ENCODE results near the gene C9orf152. TPM values are rescaled to one million over a fixed set of nuclear protein-coding genes. Genes with fewer than 3 reads are reported as not detected.

Gene C9orf152
- total RNA-seq, 1 donor from 2014 or later = not detected

- peaks cover 8% of the 10 kb centered on the region for H3K27me3 Mint-ChIP-seq (ENCODE audit: unreplicated experiment)
- H3K36me3 Mint-ChIP-seq (ENCODE audit: unreplicated experiment) = no peaks in the 10 kb centered on the region
- no peak overlapping the region for H3K4me3 Mint-ChIP-seq (ENCODE audit: unreplicated experiment)
- H3K4me1 Mint-ChIP-seq (ENCODE audit: low read depth, unreplicated experiment) = peaks cover 4% of the 10 kb centered on the region
- H3K27ac Mint-ChIP-seq (ENCODE audit: unreplicated experiment) = no peak overlapping the region
- DNase-seq = no peak
- H3K9me3 Mint-ChIP-seq (ENCODE audit: unreplicated experiment) = peaks cover 4% of the 10 kb centered on the region
- no peak for TF ChIP-seq CTCF (IDR thresholded peaks at IDR 0.05; ENCODE audit: partially characterized antibody, unreplicated experiment)
Measured at GRCh38 chr9:110178281-110178680, 29.7 kb downstream of the C9orf152 start.

DNA sequence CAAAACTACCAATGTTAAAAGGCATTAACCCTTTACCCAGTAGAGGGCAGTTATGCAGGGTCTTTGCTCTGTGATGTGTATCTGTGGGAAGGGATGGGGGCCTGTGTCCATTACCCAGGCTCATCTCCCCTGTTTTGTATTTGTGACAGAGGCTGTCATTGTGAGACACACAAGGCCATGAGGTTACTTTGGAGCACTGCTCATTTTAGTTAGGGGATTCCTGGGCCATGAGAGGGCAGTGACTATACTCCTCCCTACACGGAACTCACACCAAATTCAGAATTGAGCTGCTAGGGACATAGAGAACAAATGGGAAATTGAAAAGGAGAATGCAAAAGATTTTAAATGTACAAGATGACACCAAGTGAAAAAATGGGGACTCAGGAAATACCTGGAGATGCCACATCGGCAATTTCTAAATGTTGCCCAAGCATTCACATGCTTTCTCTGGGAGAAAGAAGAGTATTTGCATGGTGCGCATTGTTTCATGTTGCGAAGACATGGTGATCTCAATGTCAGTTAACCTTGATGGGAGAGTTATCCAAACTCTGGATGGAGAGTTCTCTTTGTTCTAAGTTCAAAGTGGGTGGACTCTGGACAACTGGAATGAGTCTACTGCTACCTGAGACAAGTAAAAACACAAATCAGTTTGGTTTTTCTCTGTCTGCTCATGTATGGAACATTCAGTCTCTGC lies 32.5 kb downstream of the C9orf152 start:
- Mint-ChIP-seq H3K27me3 (ENCODE audit: unreplicated experiment) (peaks cover 6% of the 10 kb centered on the region), H3K9me3 (ENCODE audit: unreplicated experiment) (peaks cover 5% of the 10 kb centered on the region), H3K27ac (ENCODE audit: unreplicated experiment) (no peak overlapping the region), H3K4me3 (ENCODE audit: unreplicated experiment) (no peak overlapping the region), H3K36me3 (ENCODE audit: unreplicated experiment) (no peaks in the 10 kb centered on the region), H3K4me1 (ENCODE audit: low read depth, unreplicated experiment) (peaks cover 15% of the 10 kb centered on the region)
- TF ChIP-seq CTCF (IDR thresholded peaks at IDR 0.05; ENCODE audit: partially characterized antibody, unreplicated experiment) = no peak
- no peak for DNase-seq

DNA sequence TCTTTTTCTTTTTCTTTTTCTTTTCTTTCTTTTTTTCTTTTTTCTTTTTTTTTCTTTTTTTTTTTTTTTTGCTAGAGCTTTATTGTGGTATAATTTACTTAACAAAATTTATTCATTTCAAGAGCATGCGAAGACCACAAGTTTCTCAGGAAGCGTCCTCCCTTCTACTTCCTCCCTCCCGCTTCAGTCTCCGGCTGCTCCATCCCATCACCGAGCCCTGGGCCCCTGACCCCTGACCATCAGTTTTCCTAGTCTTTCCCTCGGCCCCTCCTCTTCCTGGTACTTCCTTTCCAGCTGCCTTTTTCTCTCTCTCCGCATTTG lies 34.7 kb downstream of the C9orf152 start:
- H3K27ac Mint-ChIP-seq (ENCODE audit: unreplicated experiment) = peak overlapping the region; percentile 76
- H3K4me1 Mint-ChIP-seq (ENCODE audit: low read depth, unreplicated experiment) = peaks cover 15% of the 10 kb centered on the region
- peak overlapping the region; percentile 67 for H3K4me3 Mint-ChIP-seq (ENCODE audit: unreplicated experiment)
- H3K36me3 Mint-ChIP-seq (ENCODE audit: unreplicated experiment) = no peaks in the 10 kb centered on the region
- H3K27me3 Mint-ChIP-seq (ENCODE audit: unreplicated experiment) = peaks cover 7% of the 10 kb centered on the region
- H3K9me3 Mint-ChIP-seq (ENCODE audit: unreplicated experiment) = peaks cover 7% of the 10 kb centered on the region
- no peak for TF ChIP-seq CTCF (IDR thresholded peaks at IDR 0.05; ENCODE audit: partially characterized antibody, unreplicated experiment)
- no peak for DNase-seq

GRCh38 chr9:110170357-110171257 lies 37.4 kb downstream of the C9orf152 start:
- no peak overlapping the region for H3K4me3 Mint-ChIP-seq (ENCODE audit: unreplicated experiment)
- peaks cover 5% of the 10 kb centered on the region for H3K9me3 Mint-ChIP-seq (ENCODE audit: unreplicated experiment)
- H3K36me3 Mint-ChIP-seq (ENCODE audit: unreplicated experiment) = no peaks in the 10 kb centered on the region
- DNase-seq = no peak
- no peak overlapping the region for H3K27ac Mint-ChIP-seq (ENCODE audit: unreplicated experiment)
- peaks cover 10% of the 10 kb centered on the region for H3K27me3 Mint-ChIP-seq (ENCODE audit: unreplicated experiment)
- peaks cover 15% of the 10 kb centered on the region for H3K4me1 Mint-ChIP-seq (ENCODE audit: low read depth, unreplicated experiment)
- TF ChIP-seq CTCF (IDR thresholded peaks at IDR 0.05; ENCODE audit: partially characterized antibody, unreplicated experiment) = no peak

DNA sequence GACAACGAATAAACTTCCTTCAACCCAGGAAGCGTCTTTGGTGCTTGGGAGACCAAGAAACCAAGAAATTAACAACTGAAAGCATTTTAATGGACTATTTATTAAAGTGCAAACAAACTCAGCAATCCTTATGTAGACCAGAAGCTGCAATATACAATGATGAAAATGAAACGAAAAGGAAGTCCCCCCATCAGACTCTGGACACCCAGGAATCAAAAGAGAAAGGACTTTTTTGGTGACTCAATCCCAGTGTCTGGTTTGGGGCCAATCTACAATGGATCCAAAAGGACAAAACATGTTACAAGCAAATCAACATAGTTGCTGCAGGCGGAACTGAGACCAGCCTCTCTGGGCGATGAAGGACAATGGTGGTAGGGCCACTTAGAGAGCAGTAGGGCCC lies 39.5 kb downstream of the C9orf152 start:
- H3K4me3 Mint-ChIP-seq (ENCODE audit: unreplicated experiment) = no peak overlapping the region
- DNase-seq = no peak
- TF ChIP-seq CTCF (IDR thresholded peaks at IDR 0.05; ENCODE audit: partially characterized antibody, unreplicated experiment) = no peak
- no peaks in the 10 kb centered on the region for H3K36me3 Mint-ChIP-seq (ENCODE audit: unreplicated experiment)
- peaks cover 3% of the 10 kb centered on the region for H3K9me3 Mint-ChIP-seq (ENCODE audit: unreplicated experiment)
- H3K4me1 Mint-ChIP-seq (ENCODE audit: low read depth, unreplicated experiment) = peaks cover 13% of the 10 kb centered on the region
- H3K27me3 Mint-ChIP-seq (ENCODE audit: unreplicated experiment) = peaks cover 9% of the 10 kb centered on the region
- no peak overlapping the region for H3K27ac Mint-ChIP-seq (ENCODE audit: unreplicated experiment)
